Measurements from ENCODE around the gene SLCO2A1.

SLCO2A1 gene

DNA sequence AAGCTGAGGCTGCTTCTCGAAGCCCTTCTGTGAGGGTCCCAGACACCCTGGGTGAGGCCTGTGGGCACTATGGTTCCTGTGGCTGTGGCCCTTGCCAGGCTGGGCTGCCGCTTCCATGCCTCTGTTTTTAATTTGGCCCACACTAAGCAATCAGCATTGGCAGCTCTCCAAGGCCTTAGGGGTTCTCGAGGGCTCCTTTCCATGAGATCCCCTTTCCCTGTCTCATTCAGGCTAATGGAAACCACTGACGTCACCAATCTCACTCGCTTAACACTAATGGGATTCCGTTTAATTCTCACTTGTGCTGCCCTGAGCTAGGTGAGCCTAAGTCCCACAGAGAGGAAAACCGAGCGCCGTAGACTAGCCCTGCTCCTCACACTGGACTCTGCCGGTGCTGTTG lies 73.8 kb downstream of the SLCO2A1 start:
- no peak for TF ChIP-seq CTCF (conservative IDR thresholded peaks at IDR 0.05; ENCODE audit: low read depth)
- ChIA-PET CTCF (interaction anchor here (0.6 kb wide), 1 partner anchor 11 kb away, joined by 3 read pairs; no protein-coding TSS in a partner anchor), POLR2A (ENCODE audit: low non-redundant PET) (no interaction called here)
- H3K27ac ChIP-seq: no peak overlapping the region
- DNase-seq (ENCODE audit: low spot score): no peak

DNA sequence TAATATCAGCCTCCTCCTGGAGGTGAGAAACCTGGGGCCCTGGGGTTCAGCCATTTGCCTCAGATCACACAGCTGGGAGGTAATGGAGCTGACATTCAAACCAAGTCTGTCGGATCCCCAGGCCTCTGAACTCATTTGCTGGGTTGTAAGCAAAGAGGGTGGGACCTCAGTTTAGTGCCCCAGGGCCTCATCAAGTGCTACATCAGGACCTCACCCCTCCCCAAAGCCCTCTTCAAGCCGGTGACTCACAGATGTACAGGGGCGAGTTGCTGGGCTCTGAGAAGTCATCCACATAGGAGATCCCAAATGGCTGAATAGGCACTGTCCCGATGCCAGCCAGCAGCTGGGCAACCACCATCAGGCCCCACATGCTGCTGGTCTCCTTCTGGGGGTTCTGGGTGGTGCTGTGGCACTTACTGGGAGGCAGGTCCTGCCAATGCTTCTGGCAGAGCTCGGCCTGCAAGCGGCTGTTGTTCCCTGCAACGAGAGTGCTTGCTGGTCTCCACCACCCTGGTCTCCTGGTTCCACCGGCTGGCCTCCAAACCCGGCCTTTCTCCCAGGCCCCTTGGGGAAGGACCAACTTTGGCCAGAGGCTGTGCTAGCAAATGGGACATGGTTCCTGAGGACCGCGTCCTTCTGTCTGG lies 74.9 kb downstream of the SLCO2A1 start:
- CTCF ChIA-PET: no interaction called here
- no peak for DNase-seq (ENCODE audit: low spot score)
- POLR2A ChIA-PET (ENCODE audit: low non-redundant PET): no interaction called here
- no peak for TF ChIP-seq CTCF (conservative IDR thresholded peaks at IDR 0.05; ENCODE audit: low read depth)
- no peak overlapping the region for H3K27ac ChIP-seq

- no peak for TF ChIP-seq CTCF (conservative IDR thresholded peaks at IDR 0.05; ENCODE audit: low read depth)
- no peak for DNase-seq (ENCODE audit: low spot score)
- H3K27ac ChIP-seq: no peak overlapping the region
- ChIA-PET CTCF (no interaction called here), POLR2A (ENCODE audit: low non-redundant PET) (no interaction called here)
Measured at GRCh38 chr3:133953297-133953696, 76.4 kb downstream of the SLCO2A1 start.

DNA sequence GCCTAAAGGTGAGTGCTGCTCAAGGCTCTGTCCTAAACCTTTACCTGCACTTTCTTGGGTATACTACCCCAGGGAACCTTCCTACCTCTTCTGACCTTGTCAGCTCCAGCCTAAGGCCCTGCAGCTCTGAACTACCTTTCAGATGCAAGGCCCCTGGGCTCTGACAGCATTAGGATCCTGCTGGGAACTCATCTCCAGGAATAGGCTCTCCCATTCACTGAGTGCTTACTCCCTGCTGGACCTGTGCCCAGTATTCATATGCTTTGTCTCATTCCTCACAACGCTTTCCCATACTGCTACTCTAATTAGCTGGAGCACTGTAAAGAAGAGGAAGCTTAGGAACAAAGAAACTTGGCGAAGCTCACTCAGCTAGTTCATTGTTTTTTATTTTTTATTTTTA lies 80.3 kb downstream of the SLCO2A1 start:
- DNase-seq (ENCODE audit: low spot score): no peak
- ChIA-PET POLR2A (ENCODE audit: low non-redundant PET) (no interaction called here), CTCF (interaction anchor here (0.6 kb wide), 1 partner anchor 117 kb away, joined by 3 read pairs; no protein-coding TSS in a partner anchor)
- no peak for TF ChIP-seq CTCF (conservative IDR thresholded peaks at IDR 0.05; ENCODE audit: low read depth)
- H3K27ac ChIP-seq: no peak overlapping the region

DNA sequence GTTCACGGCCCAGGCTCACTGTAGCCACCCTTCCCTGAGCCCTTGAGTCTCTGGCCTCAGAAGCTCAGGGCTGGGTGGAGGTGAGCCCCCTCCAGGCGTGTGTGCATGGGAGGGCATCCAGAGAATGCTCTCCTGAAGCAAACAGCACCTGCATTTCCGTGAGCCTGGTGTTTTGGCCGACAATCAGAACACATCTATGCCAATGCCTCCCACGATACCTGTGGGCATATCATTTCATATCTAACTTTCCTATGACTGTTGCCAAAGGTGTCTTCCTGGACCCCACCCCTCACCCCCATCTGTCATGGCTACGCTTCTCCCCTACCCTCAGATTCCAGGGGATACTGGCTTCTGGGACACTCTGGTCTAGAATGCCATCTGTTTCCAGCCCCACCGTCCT lies 80.7 kb downstream of the SLCO2A1 start:
- TF ChIP-seq CTCF (conservative IDR thresholded peaks at IDR 0.05; ENCODE audit: low read depth): no peak
- POLR2A ChIA-PET (ENCODE audit: low non-redundant PET): no interaction called here
- no peak for DNase-seq (ENCODE audit: low spot score)
- H3K27ac ChIP-seq: no peak overlapping the region
- CTCF ChIA-PET: no interaction called here

- DNase-seq (ENCODE audit: low spot score): no peak
- POLR2A ChIA-PET (ENCODE audit: low non-redundant PET): no interaction called here
- H3K27ac ChIP-seq: no peak overlapping the region
- CTCF ChIA-PET: no interaction called here
- TF ChIP-seq CTCF (conservative IDR thresholded peaks at IDR 0.05; ENCODE audit: low read depth): no peak
Measured at GRCh38 chr3:133948131-133948810, 81.5 kb downstream of the SLCO2A1 start.

Measured in RWPE1 (cell line).